ENCODE measurements around the gene RAD51B.

DNA sequence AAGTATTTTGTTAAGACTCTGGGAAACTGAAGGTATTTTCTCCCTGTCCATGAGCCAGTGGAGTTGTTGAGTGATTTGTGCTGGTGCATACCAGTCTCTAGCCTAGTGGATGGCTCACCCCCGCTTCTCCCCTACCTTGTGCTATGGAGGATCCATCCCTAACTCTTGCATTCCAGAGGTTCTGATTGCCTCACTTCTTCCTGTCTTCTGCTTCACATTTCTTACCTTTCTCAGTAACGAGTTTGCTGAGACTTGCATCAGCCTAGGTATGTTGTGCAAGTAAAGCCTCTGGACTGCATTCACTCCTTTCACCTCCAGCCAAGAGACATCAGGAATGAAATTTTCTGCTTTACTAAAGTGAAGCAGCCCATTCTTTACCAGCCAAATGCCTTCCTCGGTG is 581.7 kb downstream of the RAD51B start:
- TF ChIP-seq, protein P1, sequence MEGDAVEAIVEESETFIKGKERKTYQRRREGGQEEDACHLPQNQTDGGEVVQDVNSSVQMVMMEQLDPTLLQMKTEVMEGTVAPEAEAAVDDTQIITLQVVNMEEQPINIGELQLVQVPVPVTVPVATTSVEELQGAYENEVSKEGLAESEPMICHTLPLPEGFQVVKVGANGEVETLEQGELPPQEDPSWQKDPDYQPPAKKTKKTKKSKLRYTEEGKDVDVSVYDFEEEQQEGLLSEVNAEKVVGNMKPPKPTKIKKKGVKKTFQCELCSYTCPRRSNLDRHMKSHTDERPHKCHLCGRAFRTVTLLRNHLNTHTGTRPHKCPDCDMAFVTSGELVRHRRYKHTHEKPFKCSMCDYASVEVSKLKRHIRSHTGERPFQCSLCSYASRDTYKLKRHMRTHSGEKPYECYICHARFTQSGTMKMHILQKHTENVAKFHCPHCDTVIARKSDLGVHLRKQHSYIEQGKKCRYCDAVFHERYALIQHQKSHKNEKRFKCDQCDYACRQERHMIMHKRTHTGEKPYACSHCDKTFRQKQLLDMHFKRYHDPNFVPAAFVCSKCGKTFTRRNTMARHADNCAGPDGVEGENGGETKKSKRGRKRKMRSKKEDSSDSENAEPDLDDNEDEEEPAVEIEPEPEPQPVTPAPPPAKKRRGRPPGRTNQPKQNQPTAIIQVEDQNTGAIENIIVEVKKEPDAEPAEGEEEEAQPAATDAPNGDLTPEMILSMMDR (IDR thresholded peaks at IDR 0.05) = no peak
- TF ChIP-seq POLR2A (IDR thresholded peaks at IDR 0.05) (no peak), POLR2AphosphoS5 (IDR thresholded peaks at IDR 0.05) (no peak)

All from upper lobe of left lung (tissue), 4 donors.